Cardiac fibroblast (primary cell): Measurements from ENCODE around the gene UBD.

ENCODE experiments used
- DNase-seq, 2 donors: peaks; one replicate each; pipeline versions ENCODE4 v3.0.0 to v3.0.0-alpha.2; 2010; ENCODE audit warnings: low read depth in 2 of 2
- H3K4me3 ChIP-seq, 2 donors: replicated peaks in 1 of 2; 1 replicate in 1 of 2; 2 replicates in 1 of 2; pipeline ENCODE4 v1.5.1; 2011; ENCODE audit warnings: low read depth in 2 of 2, low read length in 2 of 2, mild to moderate bottlenecking in 2 of 2, moderate library complexity in 1 of 2
- CTCF ChIP-seq: IDR thresholded peaks from one replicate; pipeline ENCODE4 v1.5.1; 2011; ENCODE audit warnings: low read depth, mild to moderate bottlenecking, low read length, inconsistent platforms

Gene UBD

GRCh38 chr6:29525311-29525639 lies 34.3 kb downstream of the UBD start:
- no peak for DNase-seq
- TF ChIP-seq CTCF, result no peak
- no peak overlapping the region for H3K4me3 ChIP-seq

- no peak overlapping the region for H3K4me3 ChIP-seq
- no peak for DNase-seq
- no peak for TF ChIP-seq CTCF
Observed at GRCh38 chr6:29524444-29525310, 34.9 kb downstream of the UBD start.

DNA sequence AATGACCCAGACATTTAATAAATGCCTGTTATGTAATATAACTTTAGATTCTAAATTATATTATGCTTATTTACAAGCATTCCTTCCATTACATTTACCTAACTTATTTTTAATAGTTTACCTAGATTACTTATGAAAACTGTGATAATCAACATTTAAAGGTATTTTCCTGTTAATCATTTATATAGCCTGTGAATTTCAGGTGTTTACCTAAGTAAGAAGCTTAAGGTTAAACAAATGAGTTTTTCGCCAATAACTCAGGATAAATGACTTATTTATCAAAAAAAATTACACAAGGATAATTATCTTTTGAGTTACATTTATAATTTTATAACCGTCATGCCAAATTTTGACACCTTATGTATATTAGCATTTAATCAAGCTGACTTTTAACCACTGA lies 35.5 kb downstream of the UBD start:
- TF ChIP-seq CTCF, result no peak
- no peak overlapping the region for H3K4me3 ChIP-seq
- no peak for DNase-seq

DNA sequence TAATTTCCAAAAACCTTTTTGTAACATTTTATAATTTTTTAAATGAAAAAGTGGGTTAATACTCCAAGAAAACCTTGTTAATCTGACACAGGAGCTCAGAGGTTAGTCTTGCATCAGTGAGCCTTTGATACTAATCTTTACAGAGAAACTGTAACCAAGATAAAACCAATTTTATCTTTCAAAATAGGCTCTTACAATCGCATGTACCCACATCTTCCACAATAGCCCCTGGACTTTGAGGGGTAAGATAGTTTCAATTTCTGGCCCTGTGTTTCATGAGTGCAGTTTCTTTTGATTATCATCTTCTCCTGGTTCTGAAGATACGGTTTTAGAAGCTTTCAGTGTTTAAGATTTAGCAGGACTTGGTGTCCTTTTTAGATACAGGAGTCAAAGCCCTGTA lies 37.3 kb downstream of the UBD start:
- no peak overlapping the region for H3K4me3 ChIP-seq
- no peak for DNase-seq
- no peak for TF ChIP-seq CTCF

- no peak overlapping the region for H3K4me3 ChIP-seq
- DNase-seq, result no peak
- no peak for TF ChIP-seq CTCF
Observed at GRCh38 chr6:29521006-29521680, 38.4 kb downstream of the UBD start.

GRCh38 chr6:29520232-29520631 lies 39.3 kb downstream of the UBD start:
- no peak for TF ChIP-seq CTCF
- no peak for DNase-seq

More at GRCh38 chr6:29520232-29520631, 39.3 kb downstream of the UBD start:
- no peak overlapping the region for H3K4me3 ChIP-seq
